ENCODE results near the gene PLCL1. TPM values are rescaled to one million over a fixed set of nuclear protein-coding genes. Genes with fewer than 3 reads are reported as not detected.

The PLCL1 gene
- total and polyA plus RNA-seq, 2 donors from 2014 or later: 13.6 to 14.7 TPM

DNA sequence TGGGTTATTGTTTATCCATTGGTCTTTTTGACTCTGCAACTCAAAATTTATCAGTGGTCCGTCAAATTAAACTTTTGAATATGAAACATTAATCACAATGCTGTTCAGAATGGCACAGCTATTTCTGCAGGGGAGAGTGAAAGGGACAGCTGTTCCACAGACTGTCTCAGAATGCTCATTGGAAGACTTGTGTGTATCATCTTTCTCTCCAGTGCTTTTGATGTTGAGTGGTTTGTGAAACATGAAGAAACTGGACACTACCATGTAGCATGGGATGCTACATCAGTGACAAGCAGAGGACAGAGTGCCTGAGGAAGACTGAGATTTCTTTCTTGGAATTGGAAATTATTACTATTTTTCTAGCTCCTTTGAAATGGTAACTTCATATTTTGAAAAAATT, 115.7 kb downstream of the PLCL1 start:
- H3K4me1 ChIP-seq (ENCODE audit: control insufficient read depth in 2 of 3, insufficient read depth in 2 of 3, low read depth in 1 of 3, low read length in 3 of 3): peaks cover 0 to 5% (median 4%) of the 10 kb centered on the region in 3 donors

DNA sequence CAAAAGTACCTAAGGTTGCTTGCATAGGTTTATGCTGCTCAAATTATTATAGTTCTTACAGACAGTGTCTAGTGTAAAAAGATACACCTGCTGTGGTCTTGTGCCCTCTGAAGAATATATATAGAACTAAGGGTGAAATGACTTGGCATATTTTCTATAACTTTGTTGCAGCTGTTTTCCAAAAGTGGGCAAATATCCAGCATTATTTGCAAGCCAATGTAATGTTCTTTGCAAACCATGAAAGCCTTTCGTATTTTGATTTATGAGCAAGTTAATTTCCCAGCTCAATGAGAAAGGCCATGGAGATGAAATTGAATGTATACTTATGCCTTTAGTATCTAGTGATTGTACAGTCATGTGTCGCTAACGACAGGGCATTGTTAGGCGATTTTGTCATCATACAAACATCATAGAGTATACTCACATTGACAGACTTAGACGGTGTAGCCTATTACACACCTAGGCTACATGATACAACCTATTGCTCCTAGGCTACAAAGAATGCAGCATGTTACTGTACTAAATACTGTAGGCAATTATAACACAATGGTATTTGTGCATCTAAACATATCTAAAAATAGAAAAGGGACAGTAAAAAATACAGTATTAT, 116.3 kb downstream of the PLCL1 start:
- no peak overlapping the region for H3K4me3 ChIP-seq (ENCODE audit: low read length in 3 of 3)
- H3K27me3 ChIP-seq (ENCODE audit: control insufficient read depth, insufficient read depth, low read length): no peaks in the 10 kb centered on the region
- TF ChIP-seq CTCF (IDR thresholded peaks at IDR 0.05; ENCODE audit: borderline replicate concordance, extremely low read depth, insufficient read depth): no peak
- FAIRE-seq (no peak), DNase-seq (no peak)
- H3K27ac ChIP-seq (ENCODE audit: low read depth in 2 of 2, low read length in 2 of 2): no peak overlapping the region
- no peaks in the 10 kb centered on the region for H3K36me3 ChIP-seq (ENCODE audit: control insufficient read depth in 2 of 3, insufficient read depth in 3 of 3, low read length in 3 of 3)
- no peaks in the 10 kb centered on the region for H3K9me3 ChIP-seq (ENCODE audit: control insufficient read depth in 2 of 3, insufficient read depth in 1 of 3, low read length in 3 of 3)
- no peak overlapping the region for H3K9ac ChIP-seq (ENCODE audit: low read length in 3 of 3)
- H3K4me1 ChIP-seq (ENCODE audit: control insufficient read depth in 2 of 3, insufficient read depth in 2 of 3, low read depth in 1 of 3, low read length in 3 of 3): peaks cover 0 to 7% (median 0%) of the 10 kb centered on the region in 3 donors
- intact Hi-C loops (cut with DNase I): no loop called here

More for the DNA sequence above, 115.7 kb downstream of the PLCL1 start:
- intact Hi-C loops (cut with DNase I): no loop called here
- Histone ChIP-seq H3K27me3 (ENCODE audit: control insufficient read depth, insufficient read depth, low read length) (no peaks in the 10 kb centered on the region), H3K27ac (ENCODE audit: low read depth in 2 of 2, low read length in 2 of 2) (no peak overlapping the region), H3K4me3 (ENCODE audit: low read length in 3 of 3) (no peak overlapping the region), H3K9ac (ENCODE audit: low read length in 3 of 3) (no peak overlapping the region), H3K9me3 (ENCODE audit: control insufficient read depth in 2 of 3, insufficient read depth in 1 of 3, low read length in 3 of 3) (no peaks in the 10 kb centered on the region), H3K36me3 (ENCODE audit: control insufficient read depth in 2 of 3, insufficient read depth in 3 of 3, low read length in 3 of 3) (no peaks in the 10 kb centered on the region)
- DNase-seq: peak in 2 of 5 donors; percentile 43 to 61
- FAIRE-seq: no peak
- no peak for TF ChIP-seq CTCF (IDR thresholded peaks at IDR 0.05; ENCODE audit: borderline replicate concordance, extremely low read depth, insufficient read depth)

GRCh38 chr2:197924483-197924882, 120.1 kb downstream of the PLCL1 start:
- no peak for DNase-seq
- Histone ChIP-seq H3K4me3 (ENCODE audit: low read length in 3 of 3) (no peak overlapping the region), H3K9me3 (ENCODE audit: control insufficient read depth in 2 of 3, insufficient read depth in 1 of 3, low read length in 3 of 3) (no peaks in the 10 kb centered on the region), H3K27me3 (ENCODE audit: control insufficient read depth, insufficient read depth, low read length) (no peaks in the 10 kb centered on the region), H3K4me1 (ENCODE audit: control insufficient read depth in 2 of 3, insufficient read depth in 2 of 3, low read depth in 1 of 3, low read length in 3 of 3) (peaks cover 0 to 14% (median 3%) of the 10 kb centered on the region in 3 donors), H3K27ac (ENCODE audit: low read depth in 2 of 2, low read length in 2 of 2) (no peak overlapping the region), H3K36me3 (ENCODE audit: control insufficient read depth in 2 of 3, insufficient read depth in 3 of 3, low read length in 3 of 3) (no peaks in the 10 kb centered on the region), H3K9ac (ENCODE audit: low read length in 3 of 3) (no peak overlapping the region)
- intact Hi-C loops (cut with DNase I): no loop called here
- TF ChIP-seq CTCF (IDR thresholded peaks at IDR 0.05; ENCODE audit: borderline replicate concordance, extremely low read depth, insufficient read depth): no peak
- no peak for FAIRE-seq

DNA sequence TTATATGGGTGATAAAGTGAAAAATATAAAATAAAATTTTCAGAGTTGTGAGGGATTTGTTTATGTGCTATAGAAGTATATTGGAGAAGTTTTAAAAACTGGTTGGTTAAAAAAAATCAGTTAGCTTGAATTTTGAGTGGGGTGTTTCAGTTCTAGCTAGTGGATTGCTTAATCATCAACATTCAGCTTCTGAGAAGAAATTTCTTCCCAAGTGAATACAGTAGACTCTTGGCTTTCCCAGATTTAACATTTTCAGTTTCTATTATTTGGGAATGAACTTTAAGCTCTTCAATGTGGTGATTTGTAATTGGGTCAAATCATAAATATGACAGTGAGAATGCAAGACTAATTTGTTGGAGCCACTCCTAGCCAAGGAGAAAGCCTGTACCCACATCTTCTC, 120.8 kb downstream of the PLCL1 start:
- Histone ChIP-seq H3K36me3 (ENCODE audit: control insufficient read depth in 2 of 3, insufficient read depth in 3 of 3, low read length in 3 of 3) (no peaks in the 10 kb centered on the region), H3K4me1 (ENCODE audit: control insufficient read depth in 2 of 3, insufficient read depth in 2 of 3, low read depth in 1 of 3, low read length in 3 of 3) (peaks cover 0 to 11% (median 3%) of the 10 kb centered on the region in 3 donors), H3K9me3 (ENCODE audit: control insufficient read depth in 2 of 3, insufficient read depth in 1 of 3, low read length in 3 of 3) (no peaks in the 10 kb centered on the region), H3K9ac (ENCODE audit: low read length in 3 of 3) (no peak overlapping the region), H3K27ac (ENCODE audit: low read depth in 2 of 2, low read length in 2 of 2) (no peak overlapping the region), H3K27me3 (ENCODE audit: control insufficient read depth, insufficient read depth, low read length) (no peaks in the 10 kb centered on the region), H3K4me3 (ENCODE audit: low read length in 3 of 3) (no peak overlapping the region)
- FAIRE-seq (peak; percentile 76), DNase-seq (no peak)
- intact Hi-C loops (cut with DNase I): no loop called here
- no peak for TF ChIP-seq CTCF (IDR thresholded peaks at IDR 0.05; ENCODE audit: borderline replicate concordance, extremely low read depth, insufficient read depth)

Measured in kidney (tissue), 14 donors.